Measurements from ENCODE around the gene SKOR1.

DNA sequence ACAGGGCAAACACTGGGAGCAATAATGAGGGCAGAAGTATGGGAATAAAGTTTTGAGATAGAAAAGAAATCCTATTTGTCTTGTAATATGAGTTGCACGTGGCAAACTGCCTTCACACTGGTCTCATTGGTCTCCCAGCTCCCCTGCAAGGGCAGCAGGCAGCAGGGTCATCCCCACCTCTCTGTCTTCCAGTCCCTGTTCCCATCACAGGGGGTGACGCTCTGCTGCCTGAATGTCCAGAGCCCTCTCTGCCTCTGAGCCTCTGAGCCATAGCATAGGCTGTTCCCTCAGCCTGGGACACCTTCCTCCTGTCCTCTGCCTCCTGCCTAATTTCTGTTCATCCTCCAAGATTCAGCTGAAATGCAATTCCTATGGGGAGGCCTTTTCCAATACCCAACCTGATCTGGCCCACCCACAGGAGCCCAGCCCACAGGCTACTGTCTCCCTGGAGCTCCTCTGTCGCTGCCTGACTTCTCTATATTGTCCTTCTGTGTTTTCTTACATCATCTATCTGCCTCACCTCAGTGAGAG lies 12.1 kb upstream of the SKOR1 start:
- TF ChIP-seq EP300 (IDR thresholded peaks at IDR 0.05; ENCODE audit: borderline replicate concordance in 1 of 2, low read depth in 1 of 2, low read length in 1 of 2) (no peak), TCF12 (IDR thresholded peaks at IDR 0.05) (no peak), REST (IDR thresholded peaks at IDR 0.05; ENCODE audit: low read depth, low read length) (no peak), CTCF (IDR thresholded peaks at IDR 0.05) (no peak), EZH2phosphoT487 (IDR thresholded peaks at IDR 0.05; ENCODE audit: borderline replicate concordance, low read depth) (no peak), SMC3 (IDR thresholded peaks at IDR 0.05; ENCODE audit: low read depth, low read length) (no peak), TAF1 (IDR thresholded peaks at IDR 0.05; ENCODE audit: borderline replicate concordance, low read depth, low read length) (no peak), RFX5 (IDR thresholded peaks at IDR 0.05; ENCODE audit: low read length) (no peak)
- TF ChIP-seq, protein P1, sequence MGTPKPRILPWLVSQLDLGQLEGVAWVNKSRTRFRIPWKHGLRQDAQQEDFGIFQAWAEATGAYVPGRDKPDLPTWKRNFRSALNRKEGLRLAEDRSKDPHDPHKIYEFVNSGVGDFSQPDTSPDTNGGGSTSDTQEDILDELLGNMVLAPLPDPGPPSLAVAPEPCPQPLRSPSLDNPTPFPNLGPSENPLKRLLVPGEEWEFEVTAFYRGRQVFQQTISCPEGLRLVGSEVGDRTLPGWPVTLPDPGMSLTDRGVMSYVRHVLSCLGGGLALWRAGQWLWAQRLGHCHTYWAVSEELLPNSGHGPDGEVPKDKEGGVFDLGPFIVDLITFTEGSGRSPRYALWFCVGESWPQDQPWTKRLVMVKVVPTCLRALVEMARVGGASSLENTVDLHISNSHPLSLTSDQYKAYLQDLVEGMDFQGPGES (IDR thresholded peaks at IDR 0.05; ENCODE audit: low read depth, low read length): no peak
- TF ChIP-seq, protein P2, sequence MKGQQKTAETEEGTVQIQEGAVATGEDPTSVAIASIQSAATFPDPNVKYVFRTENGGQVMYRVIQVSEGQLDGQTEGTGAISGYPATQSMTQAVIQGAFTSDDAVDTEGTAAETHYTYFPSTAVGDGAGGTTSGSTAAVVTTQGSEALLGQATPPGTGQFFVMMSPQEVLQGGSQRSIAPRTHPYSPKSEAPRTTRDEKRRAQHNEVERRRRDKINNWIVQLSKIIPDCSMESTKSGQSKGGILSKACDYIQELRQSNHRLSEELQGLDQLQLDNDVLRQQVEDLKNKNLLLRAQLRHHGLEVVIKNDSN (IDR thresholded peaks at IDR 0.05; ENCODE audit: borderline replicate concordance, low read depth): no peak
